ENCODE results near the gene TNFRSF8. TPM values are rescaled to one million over a fixed set of nuclear protein-coding genes. Genes with fewer than 3 reads are reported as not detected.

Gene TNFRSF8
- total and polyA plus RNA-seq, 2 of the 13 experiments (the other 11 are each of a cell fraction or from before 2014, with no cell fraction given), result not detected

GRCh38 chr1:12147201-12147701, 84.1 kb downstream of the TNFRSF8 start:
- POLR2A ChIA-PET, result no interaction called here
- Histone ChIP-seq H3K9ac (ENCODE audit: insufficient read depth, low read depth, low read length) (no peak overlapping the region), H4K20me1 (ENCODE audit: insufficient read depth, low read length) (no peaks in the 10 kb centered on the region), H3K27ac (ENCODE audit: extremely low read length, insufficient read depth, low read length) (no peak overlapping the region), H2AFZ (ENCODE audit: low read length) (no peak overlapping the region), H3K4me2 (ENCODE audit: low read depth, low read length) (peak overlapping the region; percentile 38), H3K4me3 (replicated peaks in 1 of 3; ENCODE audit: insufficient read depth in 1 of 3, low read depth in 2 of 3, low read length in 3 of 3) (no peak overlapping the region; a peak in 1 of 6 replicates), H3K9me3 (ENCODE audit: low read length) (no peaks in the 10 kb centered on the region), H3K79me2 (ENCODE audit: insufficient read depth, low read length) (no peaks in the 10 kb centered on the region), H3K36me3 (replicated peaks in 1 of 2; ENCODE audit: control insufficient read depth in 1 of 2, insufficient read depth in 2 of 2, low read length in 2 of 2) (no peaks in the 10 kb centered on the region), H3K4me1 (ENCODE audit: insufficient read depth, low read length) (peaks cover 43% of the 10 kb centered on the region), H3K27me3 (ENCODE audit: control insufficient read depth in 1 of 2, insufficient read depth in 2 of 2, low read length in 2 of 2) (peaks cover 2 to 32% of the 10 kb centered on the region in 2 experiments; a peak in 4 of 5 replicates)
- 11% methylated on average over 7 of the region's 8 CpGs for WGBS (ENCODE audit: low lambda C conversion rate)
- intact Hi-C loops (cut with micrococcal nuclease; ENCODE audit: unreplicated experiment), result no loop called here
- ATAC-seq (no peak; the same call in 2 of the 3 replicates), DNase-seq (ENCODE audit: low spot score) (no peak), FAIRE-seq (no peak)
- in situ Hi-C loops (cut with HindIII; ENCODE audit: extremely low pct_ligation_motif_present, low pct_unique_long_range_greater_than_20kb), result no loop called here
- no peak for TF ChIP-seq ZNF576 (CRISPR knock-in tag; IDR thresholded peaks at IDR 0.05)
- TF ChIP-seq ZNF44 (CRISPR knock-in tag; IDR thresholded peaks at IDR 0.05), result no peak
- peak; percentile 89 for TF ChIP-seq THAP9 (CRISPR knock-in tag; IDR thresholded peaks at IDR 0.05; ENCODE audit: borderline replicate concordance)
- peak; percentile 23 for TF ChIP-seq YY1 (IDR thresholded peaks at IDR 0.05; ENCODE audit: insufficient read depth, insufficient replicate concordance, low read depth, low read length)
- no peak for TF ChIP-seq SSRP1 (CRISPR knock-in tag; IDR thresholded peaks at IDR 0.05)
- no peak for TF ChIP-seq ZNF20 (CRISPR knock-in tag; IDR thresholded peaks at IDR 0.05)
- CTCF ChIA-PET (ENCODE audit: low intra/inter-chr PET ratio, low total read pairs), result no interaction called here
- no TSS peak for BruUV-seq (replicated peaks)
